ENCODE measurements around the gene RING1.

RING1 gene

GRCh38 chr6:33192671-33193602 lies 15.4 kb upstream of the RING1 start:
- TF ChIP-seq EP300 (IDR thresholded peaks at IDR 0.05; ENCODE audit: borderline replicate concordance) (no peak), ZBTB7A (IDR thresholded peaks at IDR 0.05; ENCODE audit: low read depth) (0 out of 2 replicates have a peak, but pooled peaks have one; percentile 27), FOXM1 (IDR thresholded peaks at IDR 0.05; ENCODE audit: borderline replicate concordance, low read depth) (no peak), TCF12 (IDR thresholded peaks at IDR 0.05; ENCODE audit: low read depth) (no peak), TAF1 (IDR thresholded peaks at IDR 0.05; ENCODE audit: low read depth) (no peak), RAD21 (IDR thresholded peaks at IDR 0.05; ENCODE audit: low read depth) (no peak), NFIC (IDR thresholded peaks at IDR 0.05) (no peak), CEBPB (IDR thresholded peaks at IDR 0.05) (no peak), CREB1 (IDR thresholded peaks at IDR 0.05; ENCODE audit: low read depth) (no peak)

- TF ChIP-seq ZBTB7A (IDR thresholded peaks at IDR 0.05; ENCODE audit: low read depth) (no peak), NFIC (IDR thresholded peaks at IDR 0.05) (no peak), CREB1 (IDR thresholded peaks at IDR 0.05; ENCODE audit: low read depth) (no peak), EGR1 (IDR thresholded peaks at IDR 0.05) (no peak)
These were observed 14.7 kb upstream of the RING1 start for GRCh38 chr6:33193619-33194018.

GRCh38 chr6:33194431-33194979 lies 13.8 kb upstream of the RING1 start:
- TF ChIP-seq CREB1 (IDR thresholded peaks at IDR 0.05; ENCODE audit: low read depth) (no peak), CEBPB (IDR thresholded peaks at IDR 0.05) (no peak), FOXM1 (IDR thresholded peaks at IDR 0.05; ENCODE audit: borderline replicate concordance, low read depth) (no peak), TAF1 (IDR thresholded peaks at IDR 0.05; ENCODE audit: low read depth) (no peak), TCF12 (IDR thresholded peaks at IDR 0.05; ENCODE audit: low read depth) (no peak), MAX (IDR thresholded peaks at IDR 0.05) (no peak), RAD21 (IDR thresholded peaks at IDR 0.05; ENCODE audit: low read depth) (no peak), USF1 (IDR thresholded peaks at IDR 0.05) (no peak), REST (IDR thresholded peaks at IDR 0.05; ENCODE audit: low read depth) (no peak), NFIC (IDR thresholded peaks at IDR 0.05) (no peak), TEAD4 (IDR thresholded peaks at IDR 0.05) (no peak), EP300 (IDR thresholded peaks at IDR 0.05; ENCODE audit: borderline replicate concordance) (no peak), YY1 (IDR thresholded peaks at IDR 0.05; ENCODE audit: low read depth) (no peak), EGR1 (IDR thresholded peaks at IDR 0.05) (no peak), ZBTB7A (IDR thresholded peaks at IDR 0.05; ENCODE audit: low read depth) (no peak)

GRCh38 chr6:33195304-33196165 lies 12.8 kb upstream of the RING1 start:
- TF ChIP-seq YY1 (IDR thresholded peaks at IDR 0.05; ENCODE audit: low read depth) = 0 out of 2 replicates have a peak, but pooled peaks have one; percentile 43
- no peak for TF ChIP-seq RAD21 (IDR thresholded peaks at IDR 0.05; ENCODE audit: low read depth)
- no peak for TF ChIP-seq CEBPB (IDR thresholded peaks at IDR 0.05)
- no peak for TF ChIP-seq EP300 (IDR thresholded peaks at IDR 0.05; ENCODE audit: borderline replicate concordance)
- TF ChIP-seq USF1 (IDR thresholded peaks at IDR 0.05) = no peak
- TF ChIP-seq TCF12 (IDR thresholded peaks at IDR 0.05; ENCODE audit: low read depth) = no peak
- TF ChIP-seq REST (IDR thresholded peaks at IDR 0.05; ENCODE audit: low read depth) = peak; percentile 85
- no peak for TF ChIP-seq FOXM1 (IDR thresholded peaks at IDR 0.05; ENCODE audit: borderline replicate concordance, low read depth)
- TF ChIP-seq EGR1 (IDR thresholded peaks at IDR 0.05) = no peak
- TF ChIP-seq MAX (IDR thresholded peaks at IDR 0.05) = no peak
- 0 out of 2 replicates have a peak, but pooled peaks have one; percentile 5 for TF ChIP-seq TEAD4 (IDR thresholded peaks at IDR 0.05)
- TF ChIP-seq ZBTB7A (IDR thresholded peaks at IDR 0.05; ENCODE audit: low read depth) = no peak
- no peak for TF ChIP-seq TAF1 (IDR thresholded peaks at IDR 0.05; ENCODE audit: low read depth)
- peak; percentile 48; the same call in 1 of the 2 replicates for TF ChIP-seq NFIC (IDR thresholded peaks at IDR 0.05)
- TF ChIP-seq CREB1 (IDR thresholded peaks at IDR 0.05; ENCODE audit: low read depth) = no peak

Data from Ishikawa (cell line).